HepG2 (cell line): ENCODE data around the gene TTC32. TPM values are rescaled to one million over a fixed set of nuclear protein-coding genes. Genes with fewer than 3 reads are reported as not detected.

Experiments used
- HDAC6 ChIP-seq: fragments of 200-600 bp; sonication (generic); IDR thresholded peaks from 2 replicates; pipeline ENCODE4 v1.7.0; 2017; ENCODE audit warnings: mild to moderate bottlenecking, antibody characterized with exemption, low read length, low read depth
- MAF1 ChIP-seq: sonication (generic); formaldehyde crosslinking; IDR thresholded peaks from 2 replicates; pipeline ENCODE4 v1.5.0; 2020; ENCODE audit warnings: missing genetic modification reagents, borderline replicate concordance
- NCOR1 ChIP-seq: fragments of 200-600 bp; sonication (generic); IDR thresholded peaks from 2 replicates; pipeline ENCODE4 v1.7.0; 2017; ENCODE audit warnings: antibody characterized with exemption, low read length, borderline replicate concordance
- PCBP1 ChIP-seq: fragments of 200-400 bp; formaldehyde crosslinking; IDR thresholded peaks from 2 replicates; pipeline ENCODE4 v1.6.1; 2017; ENCODE audit warnings: mild to moderate bottlenecking, low read depth, low read length, borderline replicate concordance
- PLRG1 ChIP-seq: fragments of 450-650 bp; conservative IDR thresholded peaks from 2 replicates; pipeline ENCODE4 v1.6.1; 2016
- POLR2AphosphoS5 ChIP-seq: IDR thresholded peaks from 2 replicates; pipeline ENCODE4 v1.6.1; 2012; ENCODE audit warnings: low read depth, low read length
- SMYD3 ChIP-seq: sonication (generic); formaldehyde crosslinking; IDR thresholded peaks from 2 replicates; pipeline ENCODE4 v1.8.1; 2023; ENCODE audit warnings: mild to moderate bottlenecking, missing genetic modification reagents
- YEATS4 ChIP-seq: sonication (generic); formaldehyde crosslinking; IDR thresholded peaks from 2 replicates; pipeline ENCODE4 v1.4.0; 2020; ENCODE audit warnings: missing genetic modification reagents, borderline replicate concordance
- ZIK1 ChIP-seq: sonication (generic); formaldehyde crosslinking; IDR thresholded peaks from 2 replicates; pipeline ENCODE4 v1.5.0; 2020; ENCODE audit warnings: mild to moderate bottlenecking, low read depth, missing genetic modification reagents, borderline replicate concordance
- ZKSCAN5 ChIP-seq: sonication (generic); formaldehyde crosslinking; IDR thresholded peaks from 2 replicates; pipeline ENCODE4 v1.5.1; 2020; ENCODE audit warnings: mild to moderate bottlenecking, missing genetic modification reagents
- ZNF33B ChIP-seq: sonication (generic); formaldehyde crosslinking; IDR thresholded peaks from 2 replicates; pipeline ENCODE4 v1.5.1; 2020; ENCODE audit warnings: mild to moderate bottlenecking, missing genetic modification reagents
- ZNF468 ChIP-seq: sonication (generic); formaldehyde crosslinking; IDR thresholded peaks from 2 replicates; pipeline ENCODE4 v1.8.0; 2022; ENCODE audit warnings: mild to moderate bottlenecking, moderate library complexity, missing genetic modification reagents
- polyA plus RNA-seq, 8 experiments: library from polyadenylated mRNA; depleted of rRNA in 3 of 8; stranded (reverse) in 7 of 8; unstranded in 1 of 8; fragments of >200 nt; fragmentation: Illumina TruSeq in 4 of 8; extraction: Trizol in 4 of 8; gene quantifications; 2 replicates each; pipeline versions ENCODE4 v1.2.1 to v1.2.3, GENCODE V29; 2011 to 2016; ENCODE audit warnings: low read depth in 4 of 8, missing spikeins in 1 of 8, mixed read lengths in 1 of 8; ENCODE audit not compliant: insufficient read depth in 1 of 8
- total RNA-seq, 5 experiments: library from RNA; depleted of rRNA; stranded (reverse); fragments of >200 nt; fragmentation: Illumina TruSeq; extraction: Trizol; gene quantifications; 2 replicates each; pipeline ENCODE4 v1.2.3, GENCODE V29; 2016; ENCODE audit warnings: low read depth in 1 of 5
- TF ChIP-seq, protein P1 (sequence below): sonication (generic); formaldehyde crosslinking; IDR thresholded peaks from 2 replicates; pipeline ENCODE4 v1.4.0; 2020; ENCODE audit warnings: missing genetic modification reagents
- TF ChIP-seq, protein P2 (sequence below): IDR thresholded peaks from 2 replicates; pipeline ENCODE4 v1.6.1; 2012; ENCODE audit warnings: low read depth, low read length, improper control_type of control experiment
- TF ChIP-seq, protein P3 (sequence below): sonication (generic); formaldehyde crosslinking; conservative IDR thresholded peaks from 2 replicates; pipeline ENCODE4 v1.4.0; 2020; ENCODE audit warnings: mild to moderate bottlenecking, missing genetic modification reagents, moderate library complexity
- TF ChIP-seq, protein P4 (sequence below): sonication (generic); formaldehyde crosslinking; IDR thresholded peaks from 2 replicates; pipeline ENCODE4 v1.8.0; 2022; ENCODE audit warnings: mild to moderate bottlenecking, missing genetic modification reagents; ENCODE audit not compliant: insufficient replicate concordance
- TF ChIP-seq, protein P5 (sequence below): sonication (generic); formaldehyde crosslinking; IDR thresholded peaks from 2 replicates; pipeline ENCODE4 v1.4.0; 2020; ENCODE audit warnings: mild to moderate bottlenecking, low read depth, missing genetic modification reagents

The TTC32 gene
- total and polyA plus RNA-seq, 2 of the 13 experiments (the other 11 are each of a cell fraction or from before 2014, with no cell fraction given), result 21.6 to 38.3 TPM

DNA sequence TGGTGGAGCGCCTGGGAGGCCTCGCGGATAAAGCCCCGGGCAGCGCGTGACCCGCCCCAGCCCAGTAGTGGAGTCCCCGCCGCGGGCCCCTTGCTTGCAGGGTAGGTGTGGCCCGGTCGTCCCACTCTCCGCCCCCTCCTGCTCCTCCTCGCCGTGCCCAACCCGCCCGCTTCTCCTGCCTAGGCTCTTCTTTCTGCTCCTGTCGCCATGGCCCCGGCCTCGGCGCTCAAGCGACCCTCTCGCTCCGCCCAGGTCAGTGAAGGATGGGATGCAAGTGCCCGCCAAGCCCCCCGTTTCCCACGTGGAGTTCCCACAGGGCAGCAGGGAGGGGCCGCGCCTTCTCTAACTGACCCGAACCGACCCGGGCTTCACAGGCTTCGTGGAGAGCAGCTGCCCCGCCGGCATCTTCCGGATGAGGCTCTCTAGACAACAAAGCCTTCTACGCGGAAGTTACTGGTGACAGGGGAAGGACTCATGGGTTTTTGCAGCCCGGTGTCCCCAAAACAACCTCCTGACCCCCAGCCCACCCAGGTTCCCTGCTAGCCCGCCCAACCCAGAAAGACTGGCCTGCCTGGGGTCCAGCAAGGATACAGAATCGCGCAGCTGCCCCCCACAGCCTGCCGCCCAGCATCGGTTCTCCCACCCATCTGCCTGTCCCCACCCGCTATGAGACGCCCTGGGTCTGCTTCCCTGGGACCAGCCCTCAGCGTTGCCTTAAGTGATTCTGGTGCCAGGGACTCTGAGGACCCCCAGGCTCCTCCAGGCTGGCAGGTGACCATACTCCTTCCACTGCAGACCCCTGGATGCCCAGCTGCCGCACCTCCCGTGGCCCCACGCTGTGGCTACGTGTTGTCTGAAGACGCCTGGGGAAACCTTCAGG, 32.8 kb downstream of the TTC32 start (continued):
- TF ChIP-seq, protein P1, sequence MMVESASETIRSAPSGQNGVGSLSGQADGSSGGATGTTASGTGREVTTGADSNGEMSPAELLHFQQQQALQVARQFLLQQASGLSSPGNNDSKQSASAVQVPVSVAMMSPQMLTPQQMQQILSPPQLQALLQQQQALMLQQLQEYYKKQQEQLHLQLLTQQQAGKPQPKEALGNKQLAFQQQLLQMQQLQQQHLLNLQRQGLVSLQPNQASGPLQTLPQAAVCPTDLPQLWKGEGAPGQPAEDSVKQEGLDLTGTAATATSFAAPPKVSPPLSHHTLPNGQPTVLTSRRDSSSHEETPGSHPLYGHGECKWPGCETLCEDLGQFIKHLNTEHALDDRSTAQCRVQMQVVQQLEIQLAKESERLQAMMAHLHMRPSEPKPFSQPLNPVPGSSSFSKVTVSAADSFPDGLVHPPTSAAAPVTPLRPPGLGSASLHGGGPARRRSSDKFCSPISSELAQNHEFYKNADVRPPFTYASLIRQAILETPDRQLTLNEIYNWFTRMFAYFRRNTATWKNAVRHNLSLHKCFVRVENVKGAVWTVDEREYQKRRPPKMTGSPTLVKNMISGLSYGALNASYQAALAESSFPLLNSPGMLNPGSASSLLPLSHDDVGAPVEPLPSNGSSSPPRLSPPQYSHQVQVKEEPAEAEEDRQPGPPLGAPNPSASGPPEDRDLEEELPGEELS (CRISPR knock-in tag), result no peak
- TF ChIP-seq, protein P2, sequence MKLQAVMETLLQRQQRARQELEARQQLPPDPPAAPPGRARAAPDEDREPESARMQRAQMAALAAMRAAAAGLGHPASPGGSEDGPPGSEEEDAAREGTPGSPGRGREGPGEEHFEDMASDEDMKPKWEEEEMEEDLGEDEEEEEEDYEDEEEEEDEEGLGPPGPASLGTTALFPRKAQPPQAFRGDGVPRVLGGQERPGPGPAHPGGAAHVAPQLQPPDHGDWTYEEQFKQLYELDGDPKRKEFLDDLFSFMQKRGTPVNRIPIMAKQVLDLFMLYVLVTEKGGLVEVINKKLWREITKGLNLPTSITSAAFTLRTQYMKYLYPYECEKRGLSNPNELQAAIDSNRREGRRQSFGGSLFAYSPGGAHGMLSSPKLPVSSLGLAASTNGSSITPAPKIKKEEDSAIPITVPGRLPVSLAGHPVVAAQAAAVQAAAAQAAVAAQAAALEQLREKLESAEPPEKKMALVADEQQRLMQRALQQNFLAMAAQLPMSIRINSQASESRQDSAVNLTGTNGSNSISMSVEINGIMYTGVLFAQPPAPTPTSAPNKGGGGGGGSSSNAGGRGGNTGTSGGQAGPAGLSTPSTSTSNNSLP, result no peak
- TF ChIP-seq PCBP1 (0 out of 2 replicates have a peak, but pooled peaks have one; percentile 13), ZNF33B (CRISPR knock-in tag) (no peak), ZNF468 (no peak), PLRG1 (no peak), MAF1 (CRISPR knock-in tag) (no peak), HDAC6 (no peak), SMYD3 (CRISPR knock-in tag) (no peak), ZKSCAN5 (CRISPR knock-in tag) (no peak), YEATS4 (CRISPR knock-in tag) (no peak), POLR2AphosphoS5 (no peak), NCOR1 (no peak), ZIK1 (CRISPR knock-in tag) (no peak)
- TF ChIP-seq, protein P3, sequence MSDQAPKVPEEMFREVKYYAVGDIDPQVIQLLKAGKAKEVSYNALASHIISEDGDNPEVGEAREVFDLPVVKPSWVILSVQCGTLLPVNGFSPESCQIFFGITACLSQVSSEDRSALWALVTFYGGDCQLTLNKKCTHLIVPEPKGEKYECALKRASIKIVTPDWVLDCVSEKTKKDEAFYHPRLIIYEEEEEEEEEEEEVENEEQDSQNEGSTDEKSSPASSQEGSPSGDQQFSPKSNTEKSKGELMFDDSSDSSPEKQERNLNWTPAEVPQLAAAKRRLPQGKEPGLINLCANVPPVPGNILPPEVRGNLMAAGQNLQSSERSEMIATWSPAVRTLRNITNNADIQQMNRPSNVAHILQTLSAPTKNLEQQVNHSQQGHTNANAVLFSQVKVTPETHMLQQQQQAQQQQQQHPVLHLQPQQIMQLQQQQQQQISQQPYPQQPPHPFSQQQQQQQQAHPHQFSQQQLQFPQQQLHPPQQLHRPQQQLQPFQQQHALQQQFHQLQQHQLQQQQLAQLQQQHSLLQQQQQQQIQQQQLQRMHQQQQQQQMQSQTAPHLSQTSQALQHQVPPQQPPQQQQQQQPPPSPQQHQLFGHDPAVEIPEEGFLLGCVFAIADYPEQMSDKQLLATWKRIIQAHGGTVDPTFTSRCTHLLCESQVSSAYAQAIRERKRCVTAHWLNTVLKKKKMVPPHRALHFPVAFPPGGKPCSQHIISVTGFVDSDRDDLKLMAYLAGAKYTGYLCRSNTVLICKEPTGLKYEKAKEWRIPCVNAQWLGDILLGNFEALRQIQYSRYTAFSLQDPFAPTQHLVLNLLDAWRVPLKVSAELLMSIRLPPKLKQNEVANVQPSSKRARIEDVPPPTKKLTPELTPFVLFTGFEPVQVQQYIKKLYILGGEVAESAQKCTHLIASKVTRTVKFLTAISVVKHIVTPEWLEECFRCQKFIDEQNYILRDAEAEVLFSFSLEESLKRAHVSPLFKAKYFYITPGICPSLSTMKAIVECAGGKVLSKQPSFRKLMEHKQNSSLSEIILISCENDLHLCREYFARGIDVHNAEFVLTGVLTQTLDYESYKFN (CRISPR knock-in tag), result 0 out of 2 replicates have a peak, but pooled peaks have one; percentile 10
- TF ChIP-seq, protein P4, sequence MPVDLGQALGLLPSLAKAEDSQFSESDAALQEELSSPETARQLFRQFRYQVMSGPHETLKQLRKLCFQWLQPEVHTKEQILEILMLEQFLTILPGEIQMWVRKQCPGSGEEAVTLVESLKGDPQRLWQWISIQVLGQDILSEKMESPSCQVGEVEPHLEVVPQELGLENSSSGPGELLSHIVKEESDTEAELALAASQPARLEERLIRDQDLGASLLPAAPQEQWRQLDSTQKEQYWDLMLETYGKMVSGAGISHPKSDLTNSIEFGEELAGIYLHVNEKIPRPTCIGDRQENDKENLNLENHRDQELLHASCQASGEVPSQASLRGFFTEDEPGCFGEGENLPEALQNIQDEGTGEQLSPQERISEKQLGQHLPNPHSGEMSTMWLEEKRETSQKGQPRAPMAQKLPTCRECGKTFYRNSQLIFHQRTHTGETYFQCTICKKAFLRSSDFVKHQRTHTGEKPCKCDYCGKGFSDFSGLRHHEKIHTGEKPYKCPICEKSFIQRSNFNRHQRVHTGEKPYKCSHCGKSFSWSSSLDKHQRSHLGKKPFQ, result no peak
- TF ChIP-seq, protein P5, sequence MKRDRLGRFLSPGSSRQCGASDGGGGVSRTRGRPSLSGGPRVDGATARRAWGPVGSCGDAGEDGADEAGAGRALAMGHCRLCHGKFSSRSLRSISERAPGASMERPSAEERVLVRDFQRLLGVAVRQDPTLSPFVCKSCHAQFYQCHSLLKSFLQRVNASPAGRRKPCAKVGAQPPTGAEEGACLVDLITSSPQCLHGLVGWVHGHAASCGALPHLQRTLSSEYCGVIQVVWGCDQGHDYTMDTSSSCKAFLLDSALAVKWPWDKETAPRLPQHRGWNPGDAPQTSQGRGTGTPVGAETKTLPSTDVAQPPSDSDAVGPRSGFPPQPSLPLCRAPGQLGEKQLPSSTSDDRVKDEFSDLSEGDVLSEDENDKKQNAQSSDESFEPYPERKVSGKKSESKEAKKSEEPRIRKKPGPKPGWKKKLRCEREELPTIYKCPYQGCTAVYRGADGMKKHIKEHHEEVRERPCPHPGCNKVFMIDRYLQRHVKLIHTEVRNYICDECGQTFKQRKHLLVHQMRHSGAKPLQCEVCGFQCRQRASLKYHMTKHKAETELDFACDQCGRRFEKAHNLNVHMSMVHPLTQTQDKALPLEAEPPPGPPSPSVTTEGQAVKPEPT, result no peak
